Sigmoid colon (tissue), 4 donors: ENCODE data around the gene EXOC6B.

ENCODE experiments used
- POLR2AphosphoS5 ChIP-seq, 4 donors: sonication (generic); formaldehyde crosslinking; IDR thresholded peaks; one replicate each; pipeline ENCODE4 v1.6.1; 2017; ENCODE audit warnings: antibody characterized with exemption in 4 of 4
- TF ChIP-seq, protein P1 (sequence below), 4 experiments: fragments of 450-650 bp in 3 of 4; fragments of 200-600 bp in 1 of 4; IDR thresholded peaks; one replicate each; pipeline ENCODE4 v1.5.1; 2016 to 2019; ENCODE audit warnings: antibody characterized with exemption in 4 of 4, mild to moderate bottlenecking in 3 of 4, moderate library complexity in 2 of 4

DNA sequence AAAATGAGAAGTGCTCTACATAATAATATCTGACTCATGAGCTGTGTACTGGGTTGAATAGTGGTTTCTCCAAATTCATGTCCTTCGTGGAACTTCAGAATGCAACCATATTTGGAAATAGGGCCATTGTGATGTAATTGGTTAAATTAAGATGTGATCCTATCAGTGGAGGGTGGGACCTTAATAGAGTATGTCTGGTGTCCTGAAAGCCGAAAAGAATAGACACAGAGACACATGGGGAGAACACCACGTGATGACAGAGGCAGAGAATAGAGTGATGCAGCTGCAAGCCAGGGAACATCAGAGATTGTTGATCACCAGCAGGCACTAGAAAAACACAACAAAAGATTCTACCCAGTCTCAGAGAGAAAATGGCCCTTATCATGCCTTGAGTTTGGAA, 310.1 kb downstream of the EXOC6B start:
- TF ChIP-seq, protein P1, sequence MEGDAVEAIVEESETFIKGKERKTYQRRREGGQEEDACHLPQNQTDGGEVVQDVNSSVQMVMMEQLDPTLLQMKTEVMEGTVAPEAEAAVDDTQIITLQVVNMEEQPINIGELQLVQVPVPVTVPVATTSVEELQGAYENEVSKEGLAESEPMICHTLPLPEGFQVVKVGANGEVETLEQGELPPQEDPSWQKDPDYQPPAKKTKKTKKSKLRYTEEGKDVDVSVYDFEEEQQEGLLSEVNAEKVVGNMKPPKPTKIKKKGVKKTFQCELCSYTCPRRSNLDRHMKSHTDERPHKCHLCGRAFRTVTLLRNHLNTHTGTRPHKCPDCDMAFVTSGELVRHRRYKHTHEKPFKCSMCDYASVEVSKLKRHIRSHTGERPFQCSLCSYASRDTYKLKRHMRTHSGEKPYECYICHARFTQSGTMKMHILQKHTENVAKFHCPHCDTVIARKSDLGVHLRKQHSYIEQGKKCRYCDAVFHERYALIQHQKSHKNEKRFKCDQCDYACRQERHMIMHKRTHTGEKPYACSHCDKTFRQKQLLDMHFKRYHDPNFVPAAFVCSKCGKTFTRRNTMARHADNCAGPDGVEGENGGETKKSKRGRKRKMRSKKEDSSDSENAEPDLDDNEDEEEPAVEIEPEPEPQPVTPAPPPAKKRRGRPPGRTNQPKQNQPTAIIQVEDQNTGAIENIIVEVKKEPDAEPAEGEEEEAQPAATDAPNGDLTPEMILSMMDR (IDR thresholded peaks at IDR 0.05) = no peak
- no peak for TF ChIP-seq POLR2AphosphoS5 (IDR thresholded peaks at IDR 0.05)
